ENCODE measurements around the gene PRDM16. TPM values are rescaled to one million over a fixed set of nuclear protein-coding genes. Genes with fewer than 3 reads are reported as not detected.

PRDM16 gene
- total RNA-seq, 2 donors from 2014 or later = 0.79 to 6.1 TPM

DNA sequence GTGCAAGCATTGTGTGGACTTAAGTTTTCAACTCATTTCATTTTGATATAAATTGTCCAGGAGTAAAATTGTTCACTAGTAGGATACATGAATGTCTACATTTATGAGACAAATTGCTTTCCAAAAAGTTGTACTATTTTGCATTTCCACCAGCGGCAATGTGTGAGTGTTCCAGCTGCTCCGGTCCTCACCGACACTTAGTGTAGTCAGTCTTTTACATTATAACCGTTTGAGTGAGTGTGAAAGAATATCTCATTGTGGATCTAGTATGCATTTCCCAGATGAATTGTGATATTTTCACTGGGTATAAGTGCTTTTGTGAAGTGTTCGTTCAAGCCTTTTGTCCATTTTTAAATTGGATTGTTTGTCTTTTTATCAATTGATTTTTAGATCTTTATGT lies 274.0 kb downstream of the PRDM16 start:
- intact Hi-C loops (cut with DNase I) = no loop called here
- Histone ChIP-seq H3K36me3 (no peaks in the 10 kb centered on the region), H3K9ac (ENCODE audit: low read depth in 2 of 2, low read length in 2 of 2) (no peak overlapping the region), H3K4me1 (no peaks in the 10 kb centered on the region), H3K9me3 (no peaks in the 10 kb centered on the region), H3K4me3 (no peak overlapping the region), H3K27me3 (no peaks in the 10 kb centered on the region), H3K27ac (no peak overlapping the region)
- TF ChIP-seq, protein P1, sequence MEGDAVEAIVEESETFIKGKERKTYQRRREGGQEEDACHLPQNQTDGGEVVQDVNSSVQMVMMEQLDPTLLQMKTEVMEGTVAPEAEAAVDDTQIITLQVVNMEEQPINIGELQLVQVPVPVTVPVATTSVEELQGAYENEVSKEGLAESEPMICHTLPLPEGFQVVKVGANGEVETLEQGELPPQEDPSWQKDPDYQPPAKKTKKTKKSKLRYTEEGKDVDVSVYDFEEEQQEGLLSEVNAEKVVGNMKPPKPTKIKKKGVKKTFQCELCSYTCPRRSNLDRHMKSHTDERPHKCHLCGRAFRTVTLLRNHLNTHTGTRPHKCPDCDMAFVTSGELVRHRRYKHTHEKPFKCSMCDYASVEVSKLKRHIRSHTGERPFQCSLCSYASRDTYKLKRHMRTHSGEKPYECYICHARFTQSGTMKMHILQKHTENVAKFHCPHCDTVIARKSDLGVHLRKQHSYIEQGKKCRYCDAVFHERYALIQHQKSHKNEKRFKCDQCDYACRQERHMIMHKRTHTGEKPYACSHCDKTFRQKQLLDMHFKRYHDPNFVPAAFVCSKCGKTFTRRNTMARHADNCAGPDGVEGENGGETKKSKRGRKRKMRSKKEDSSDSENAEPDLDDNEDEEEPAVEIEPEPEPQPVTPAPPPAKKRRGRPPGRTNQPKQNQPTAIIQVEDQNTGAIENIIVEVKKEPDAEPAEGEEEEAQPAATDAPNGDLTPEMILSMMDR (IDR thresholded peaks at IDR 0.05) = no peak
- no peak for DNase-seq

DNA sequence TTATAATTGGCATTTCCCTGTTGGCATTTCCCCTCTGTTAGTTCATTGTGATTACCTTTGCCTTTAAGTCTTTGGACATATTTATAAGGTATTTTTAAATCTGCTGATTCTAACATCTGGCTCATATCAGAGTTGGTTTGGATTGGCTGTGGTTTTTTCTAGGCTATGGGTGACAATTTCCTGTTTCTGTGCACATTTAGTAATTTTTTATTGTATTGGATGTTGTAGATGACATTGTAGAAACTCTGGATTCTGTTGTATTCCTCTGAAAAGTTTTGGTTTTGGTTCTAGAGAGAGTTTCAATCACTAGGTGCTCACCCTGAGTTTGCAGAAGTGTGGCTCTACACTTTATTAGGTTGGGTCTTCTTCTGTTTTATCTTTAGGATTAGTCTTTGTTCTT lies 275.4 kb downstream of the PRDM16 start:
- Histone ChIP-seq H3K4me3 (no peak overlapping the region), H3K36me3 (no peaks in the 10 kb centered on the region), H3K9me3 (no peaks in the 10 kb centered on the region), H3K27ac (no peak overlapping the region), H3K4me1 (no peaks in the 10 kb centered on the region), H3K27me3 (no peaks in the 10 kb centered on the region), H3K9ac (ENCODE audit: low read depth in 2 of 2, low read length in 2 of 2) (no peak overlapping the region)
- TF ChIP-seq, protein P1 (IDR thresholded peaks at IDR 0.05) = no peak
- no peak for DNase-seq
- intact Hi-C loops (cut with DNase I) = no loop called here

DNA sequence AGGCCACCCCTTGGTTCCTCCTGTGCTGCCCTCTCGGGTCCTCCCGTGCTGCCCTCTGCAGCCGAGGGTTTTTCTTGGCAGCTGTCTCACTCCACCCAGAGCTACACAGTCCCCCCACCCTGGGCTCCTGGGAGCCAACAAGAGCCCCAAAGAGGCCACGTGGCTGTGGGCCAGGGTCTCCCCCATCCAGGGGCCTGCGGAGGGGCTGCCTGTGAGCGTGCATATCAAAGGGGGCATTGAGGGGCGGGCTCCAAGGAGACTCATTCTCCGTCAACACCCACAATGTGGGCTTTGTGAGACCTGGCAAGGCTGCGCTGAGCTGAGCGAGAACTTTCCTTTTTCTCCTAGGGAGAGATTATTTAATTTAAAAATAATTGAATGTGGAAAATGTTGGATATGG lies 276.8 kb downstream of the PRDM16 start:
- TF ChIP-seq, protein P1 (IDR thresholded peaks at IDR 0.05) = no peak
- no peaks in the 10 kb centered on the region for H3K27me3 ChIP-seq
- intact Hi-C loops (cut with DNase I) = no loop called here
- H3K27ac ChIP-seq = no peak overlapping the region
- no peak for DNase-seq
- H3K9me3 ChIP-seq = no peaks in the 10 kb centered on the region
- no peak overlapping the region for H3K4me3 ChIP-seq
- no peaks in the 10 kb centered on the region for H3K36me3 ChIP-seq
- no peak overlapping the region for H3K9ac ChIP-seq (ENCODE audit: low read depth in 2 of 2, low read length in 2 of 2)
- H3K4me1 ChIP-seq = no peaks in the 10 kb centered on the region

DNA sequence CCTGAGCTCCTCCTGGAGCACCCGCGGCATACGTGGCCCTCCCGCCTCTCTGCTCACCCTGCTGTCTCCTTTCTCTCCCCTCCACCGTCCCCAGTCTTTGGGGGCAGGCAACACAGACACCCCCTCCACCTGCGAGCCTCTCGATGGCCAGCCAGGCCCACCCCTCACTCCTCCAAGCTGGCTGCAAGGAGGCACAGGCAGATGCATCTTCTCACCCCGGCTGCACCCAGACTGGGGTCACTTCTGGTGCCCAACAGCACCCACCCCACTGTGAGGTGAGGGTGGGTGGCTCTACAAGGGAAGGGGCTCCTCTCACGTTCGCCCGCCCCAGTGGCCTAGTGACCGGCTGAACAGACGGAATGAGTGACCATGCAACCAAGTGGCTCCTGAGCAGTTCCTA lies 277.5 kb downstream of the PRDM16 start:
- Histone ChIP-seq H3K36me3 (no peaks in the 10 kb centered on the region), H3K9me3 (no peaks in the 10 kb centered on the region), H3K27me3 (no peaks in the 10 kb centered on the region), H3K27ac (no peak overlapping the region), H3K9ac (ENCODE audit: low read depth in 2 of 2, low read length in 2 of 2) (no peak overlapping the region), H3K4me3 (no peak overlapping the region), H3K4me1 (no peaks in the 10 kb centered on the region)
- TF ChIP-seq, protein P1 (IDR thresholded peaks at IDR 0.05) = no peak
- intact Hi-C loops (cut with DNase I) = no loop called here
- no peak for DNase-seq

DNA sequence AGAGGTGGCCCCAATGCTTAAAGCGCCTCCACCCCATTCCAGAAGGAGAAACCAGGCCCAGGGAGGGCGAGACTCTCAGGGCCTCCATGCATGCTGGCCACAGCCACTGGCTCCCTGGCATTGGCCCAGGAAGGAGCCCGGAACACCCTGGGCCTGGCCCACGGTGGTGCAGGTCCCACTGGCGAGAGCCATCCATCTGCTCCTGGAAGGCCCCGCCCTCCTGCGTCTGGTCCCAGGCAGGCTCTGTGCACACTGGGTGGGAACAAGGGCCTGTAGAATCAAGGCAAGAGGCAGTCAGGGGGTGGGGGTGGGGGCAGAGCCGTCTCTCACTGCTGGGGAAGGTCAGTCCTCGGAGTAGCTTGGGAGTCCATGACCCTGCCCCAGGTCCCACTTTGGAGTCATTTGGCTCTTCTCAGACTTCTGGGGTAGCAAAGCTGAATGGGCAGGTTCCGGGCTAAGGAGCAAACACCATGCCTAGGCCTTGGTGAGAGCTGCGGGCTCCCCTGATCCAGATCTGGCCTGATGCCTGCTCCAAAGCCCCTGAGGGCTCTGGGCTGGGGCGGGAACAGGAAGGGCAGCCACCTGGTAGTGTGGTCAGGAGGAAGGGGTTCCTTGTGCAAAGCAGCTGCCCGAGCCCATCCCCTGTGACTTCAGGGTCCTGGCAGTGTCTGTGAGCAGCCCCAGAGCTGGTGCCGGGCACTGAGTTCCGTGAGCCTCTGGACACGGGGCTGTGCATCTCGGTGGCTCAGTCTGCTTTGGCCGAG lies 278.4 kb downstream of the PRDM16 start:
- TF ChIP-seq, protein P1 (IDR thresholded peaks at IDR 0.05) = no peak
- intact Hi-C loops (cut with DNase I) = no loop called here
- no peak overlapping the region for H3K9ac ChIP-seq (ENCODE audit: low read depth in 2 of 2, low read length in 2 of 2)
- no peak overlapping the region for H3K4me3 ChIP-seq
- no peaks in the 10 kb centered on the region for H3K4me1 ChIP-seq
- DNase-seq = no peak
- no peak overlapping the region for H3K27ac ChIP-seq
- H3K27me3 ChIP-seq = no peaks in the 10 kb centered on the region
- no peaks in the 10 kb centered on the region for H3K9me3 ChIP-seq
- H3K36me3 ChIP-seq = no peaks in the 10 kb centered on the region

Measured in colonic mucosa (tissue), 4 donors.